Esophagus muscularis mucosa (tissue), 3 donors: ENCODE data around the gene GHR.

ENCODE experiments used
- POLR2A ChIP-seq: fragments of 450-650 bp; IDR thresholded peaks from one replicate; pipeline ENCODE4 v1.6.1; 2017; ENCODE audit warnings: antibody characterized with exemption, moderate library complexity, mild to moderate bottlenecking, low read depth
- TF ChIP-seq, protein P1 (sequence below), 3 experiments: fragments of 200-600 bp in 2 of 3; fragments of 450-650 bp in 1 of 3; sonication (generic) in 2 of 3; IDR thresholded peaks; one replicate each; pipeline ENCODE4 v1.5.1; 2017 to 2019; ENCODE audit warnings: antibody characterized with exemption in 3 of 3, mild to moderate bottlenecking in 2 of 3, moderate library complexity in 1 of 3

DNA sequence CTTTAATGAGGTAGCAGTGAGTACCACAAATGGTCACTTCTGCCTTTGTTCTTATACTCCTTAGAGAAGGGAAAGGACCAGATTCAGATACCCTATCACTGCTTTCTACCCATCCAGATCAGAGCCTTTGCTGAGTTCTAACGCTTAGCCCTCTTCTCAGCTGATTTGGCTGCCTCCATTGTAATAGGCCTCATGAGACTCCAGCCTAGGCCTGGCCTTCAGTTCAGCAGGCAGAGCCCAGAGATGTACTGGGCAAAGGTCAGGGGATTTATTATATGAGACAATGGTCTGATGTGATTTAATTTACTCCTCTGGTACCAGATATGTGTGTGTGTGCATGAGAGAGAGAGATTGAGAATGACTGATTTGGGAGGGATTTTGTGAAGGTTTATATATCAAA lies 124.7 kb downstream of the GHR start:
- TF ChIP-seq, protein P1, sequence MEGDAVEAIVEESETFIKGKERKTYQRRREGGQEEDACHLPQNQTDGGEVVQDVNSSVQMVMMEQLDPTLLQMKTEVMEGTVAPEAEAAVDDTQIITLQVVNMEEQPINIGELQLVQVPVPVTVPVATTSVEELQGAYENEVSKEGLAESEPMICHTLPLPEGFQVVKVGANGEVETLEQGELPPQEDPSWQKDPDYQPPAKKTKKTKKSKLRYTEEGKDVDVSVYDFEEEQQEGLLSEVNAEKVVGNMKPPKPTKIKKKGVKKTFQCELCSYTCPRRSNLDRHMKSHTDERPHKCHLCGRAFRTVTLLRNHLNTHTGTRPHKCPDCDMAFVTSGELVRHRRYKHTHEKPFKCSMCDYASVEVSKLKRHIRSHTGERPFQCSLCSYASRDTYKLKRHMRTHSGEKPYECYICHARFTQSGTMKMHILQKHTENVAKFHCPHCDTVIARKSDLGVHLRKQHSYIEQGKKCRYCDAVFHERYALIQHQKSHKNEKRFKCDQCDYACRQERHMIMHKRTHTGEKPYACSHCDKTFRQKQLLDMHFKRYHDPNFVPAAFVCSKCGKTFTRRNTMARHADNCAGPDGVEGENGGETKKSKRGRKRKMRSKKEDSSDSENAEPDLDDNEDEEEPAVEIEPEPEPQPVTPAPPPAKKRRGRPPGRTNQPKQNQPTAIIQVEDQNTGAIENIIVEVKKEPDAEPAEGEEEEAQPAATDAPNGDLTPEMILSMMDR (IDR thresholded peaks at IDR 0.05), result no peak
- no peak for TF ChIP-seq POLR2A
